Fibroblast of peridontal ligament (primary cell): ENCODE measurements around the gene PSMA7.
A peak's percentile ranks its signal among the peaks of the same experiment; 100 is the strongest.
"Not testable (repeated sequence)": the region's sequence is repeated elsewhere in the genome, so short reads cannot be mapped to it uniquely, and the experiment has no call there.

Experiments used
- DNase-seq: peaks from one replicate; pipeline ENCODE4 v3.0.0-alpha.2; 2010; ENCODE audit errors: extremely low read depth

PSMA7 gene

DNA sequence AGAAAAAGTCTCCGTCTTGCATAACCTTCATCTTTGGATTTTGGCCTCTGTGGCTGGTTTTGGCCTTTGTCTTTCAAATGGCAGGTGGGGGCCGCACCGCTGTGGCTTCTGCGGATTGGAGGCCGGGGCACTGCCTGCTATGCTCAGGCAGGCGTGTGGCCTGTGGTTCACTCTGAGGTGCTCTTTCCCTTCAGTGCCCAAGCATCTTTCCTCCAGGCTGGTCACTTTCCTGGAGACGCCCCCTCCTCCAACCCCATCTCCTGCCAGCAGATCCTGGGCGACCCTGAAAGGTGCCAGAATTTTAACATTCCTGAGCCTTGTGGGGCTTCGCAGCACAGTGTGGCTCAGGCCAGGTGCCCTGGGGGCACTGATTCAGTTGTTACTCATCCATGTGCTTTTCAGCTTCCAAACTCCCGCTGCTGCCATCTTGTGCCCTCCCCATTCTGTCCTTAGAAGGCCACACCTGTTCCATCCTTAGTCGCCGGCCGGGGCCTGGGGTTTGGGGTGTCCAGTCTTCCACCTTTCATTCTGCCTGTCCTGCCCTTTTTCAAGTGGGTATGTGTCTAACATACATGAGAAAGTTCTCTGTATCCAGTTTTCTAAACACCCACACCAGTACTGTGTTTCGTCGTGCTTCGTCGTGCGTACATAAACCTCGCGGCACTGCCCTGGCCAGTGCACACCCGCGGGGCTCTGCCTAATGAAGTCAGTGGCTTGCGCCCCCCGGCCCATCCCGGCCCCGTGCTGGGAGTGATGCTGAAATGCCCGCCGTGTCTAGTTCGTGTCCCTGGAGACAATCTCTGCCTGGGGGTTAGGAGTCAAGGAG is 12.4 kb upstream of the PSMA7 start:
- no peak for DNase-seq

DNA sequence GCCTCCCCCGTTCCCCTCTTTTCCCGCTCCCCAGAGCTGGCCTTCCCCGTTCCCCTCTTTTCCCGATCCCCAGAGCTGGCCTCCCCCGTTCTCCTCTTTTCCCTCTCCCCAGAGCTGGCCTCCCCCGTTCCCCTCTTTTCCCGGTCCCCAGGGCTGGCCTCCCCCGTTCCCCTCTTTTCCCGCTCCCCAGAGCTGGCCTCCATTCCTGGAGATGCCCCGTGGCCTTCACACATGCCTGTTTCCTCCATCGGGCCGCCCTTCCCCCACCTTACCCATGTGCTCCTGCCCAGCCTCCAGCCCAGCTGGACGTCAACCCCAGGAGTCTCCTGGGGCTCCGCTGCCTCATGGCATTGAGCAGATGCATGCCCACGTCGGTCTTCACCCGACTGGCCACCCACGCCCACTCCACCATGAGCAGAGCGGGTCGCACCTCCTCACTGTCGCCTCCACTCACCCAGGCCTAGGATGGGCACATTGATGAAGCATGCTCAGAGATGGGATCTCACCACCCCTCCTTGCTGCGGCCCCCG is 8.7 kb upstream of the PSMA7 start:
- no peak for DNase-seq

DNA sequence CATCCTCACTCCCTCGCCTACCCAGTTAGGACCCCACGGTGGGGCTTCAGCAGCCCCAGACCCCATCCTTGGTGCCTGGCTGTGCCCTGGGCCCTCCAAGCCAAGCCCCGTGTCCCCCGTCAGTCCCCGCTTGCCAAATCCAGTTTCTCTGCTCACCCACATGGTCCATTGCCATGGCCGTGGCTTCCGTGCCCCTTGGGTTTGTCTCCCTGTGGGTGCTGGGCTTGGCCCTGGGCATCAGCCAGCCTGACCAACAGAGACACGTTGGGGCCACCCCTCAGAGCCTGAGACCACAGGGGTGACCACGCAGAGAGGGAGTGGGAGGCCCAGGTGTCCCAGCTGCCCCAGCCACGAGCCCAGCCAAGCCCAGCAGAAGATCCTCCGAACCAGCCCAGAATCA is 8.0 kb upstream of the PSMA7 start:
- no peak for DNase-seq

DNA sequence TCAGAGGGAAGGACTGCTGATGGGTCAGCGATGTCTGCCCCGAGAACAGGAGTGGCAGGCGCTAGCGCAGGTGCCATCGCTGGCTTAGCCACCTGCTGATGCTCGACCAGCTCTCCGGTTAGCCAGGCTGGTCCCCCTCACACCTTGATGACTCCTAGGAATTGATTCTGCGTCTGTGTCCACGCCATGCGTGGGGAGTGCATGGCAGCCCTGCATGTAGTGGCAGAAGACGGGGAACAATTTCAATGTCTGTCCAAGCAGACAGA is 7.0 kb upstream of the PSMA7 start:
- DNase-seq, result no peak

DNA sequence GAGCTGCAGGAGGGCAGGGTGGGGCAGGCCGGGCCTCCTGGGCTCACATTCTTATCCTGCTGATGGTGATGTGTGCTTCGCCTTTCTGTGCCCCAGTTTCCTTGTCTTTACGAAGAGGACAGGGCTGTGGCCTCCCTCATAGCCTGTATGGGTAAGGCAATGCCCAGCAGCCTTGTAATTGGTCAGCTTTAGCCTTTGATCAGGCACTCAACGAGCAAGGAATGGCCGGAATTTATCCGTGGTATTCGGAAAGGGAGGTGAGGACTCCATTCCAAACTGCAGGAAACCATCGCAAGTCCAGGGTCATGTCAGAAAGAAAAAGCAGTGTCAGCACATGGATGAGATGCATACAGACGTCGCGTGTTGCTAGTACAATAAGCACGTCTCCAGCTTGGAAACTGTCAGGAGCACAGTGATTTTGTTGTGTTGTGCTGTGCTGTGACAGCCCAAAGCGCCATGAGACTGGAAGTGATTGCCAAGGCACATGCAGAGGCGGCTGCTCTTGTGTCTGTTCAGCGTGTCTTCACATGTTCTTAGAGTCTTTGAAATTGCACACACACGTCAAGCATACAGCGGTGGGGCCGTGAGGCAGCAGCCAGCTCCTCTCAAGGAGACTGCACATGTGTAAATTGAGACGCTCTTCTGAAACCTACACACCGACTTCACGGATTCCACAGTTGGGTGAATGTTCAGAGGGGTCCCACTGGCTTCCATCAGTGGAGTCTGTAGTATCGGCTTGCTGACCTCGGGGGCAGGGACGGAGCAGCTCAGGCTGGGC is 6.5 kb upstream of the PSMA7 start:
- no peak for DNase-seq

DNA sequence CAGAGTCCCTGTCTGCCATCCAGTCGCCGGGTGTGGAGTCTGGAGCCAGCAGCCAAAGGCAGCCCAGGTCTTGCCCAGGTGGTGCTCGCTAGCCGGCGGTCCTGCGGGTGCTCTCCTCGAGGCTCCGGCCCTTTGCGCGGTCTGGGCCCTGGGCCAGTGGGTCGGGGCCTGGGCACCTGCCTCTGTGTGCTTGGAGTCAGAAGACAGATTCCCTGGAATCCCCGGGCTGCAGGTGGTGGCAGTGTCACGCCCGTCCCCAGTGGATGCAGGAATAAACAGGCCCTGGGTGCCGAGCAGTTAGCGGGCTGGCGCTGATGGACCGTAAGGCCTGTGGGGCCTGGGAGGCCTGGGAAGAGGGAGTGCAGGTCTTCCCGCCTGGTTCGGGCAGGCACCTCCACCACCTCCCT is 5.7 kb upstream of the PSMA7 start:
- DNase-seq, result no peak

DNA sequence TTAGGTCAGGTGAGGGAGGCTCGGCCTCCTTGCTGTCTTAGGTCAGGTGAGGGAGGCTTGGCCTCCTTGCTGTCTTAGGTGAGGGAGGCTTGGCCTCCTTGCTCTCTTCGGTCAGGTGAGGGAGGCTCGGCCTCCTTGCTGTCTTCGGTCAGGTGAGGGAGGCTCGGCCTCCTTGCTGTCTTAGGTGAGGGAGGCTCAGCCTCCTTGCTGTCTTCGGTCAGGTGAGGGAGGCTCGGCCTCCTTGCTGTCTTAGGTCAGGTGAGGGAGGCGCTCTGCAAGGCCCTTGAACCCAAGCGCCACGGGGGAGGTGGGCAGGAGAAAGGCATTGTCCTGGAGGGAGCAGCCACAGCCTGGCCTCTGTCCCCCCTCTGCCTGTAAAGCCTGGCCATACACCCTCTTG is 5.2 kb upstream of the PSMA7 start:
- DNase-seq, result not testable (repeated sequence)

DNA sequence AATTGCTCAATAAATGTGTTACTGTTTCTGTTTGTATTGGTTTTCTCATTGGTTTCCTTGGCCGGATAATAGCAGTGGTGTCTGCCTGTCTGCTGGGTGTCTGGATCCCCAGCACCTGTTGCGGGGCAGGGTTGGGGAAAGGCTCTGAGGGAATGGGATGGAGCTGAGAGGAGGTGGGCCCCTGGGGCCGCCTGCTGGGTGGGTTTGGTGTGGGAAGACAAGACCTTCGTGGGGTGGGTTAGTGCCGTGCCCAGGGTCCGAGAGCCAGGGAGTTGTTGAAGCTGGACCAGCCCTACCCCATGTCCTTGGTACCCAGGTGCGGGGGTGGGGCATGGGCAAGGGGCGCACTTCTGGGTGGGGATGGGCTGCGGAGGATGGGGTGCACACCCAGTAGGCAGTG is 4.3 kb upstream of the PSMA7 start:
- no peak for DNase-seq

DNA sequence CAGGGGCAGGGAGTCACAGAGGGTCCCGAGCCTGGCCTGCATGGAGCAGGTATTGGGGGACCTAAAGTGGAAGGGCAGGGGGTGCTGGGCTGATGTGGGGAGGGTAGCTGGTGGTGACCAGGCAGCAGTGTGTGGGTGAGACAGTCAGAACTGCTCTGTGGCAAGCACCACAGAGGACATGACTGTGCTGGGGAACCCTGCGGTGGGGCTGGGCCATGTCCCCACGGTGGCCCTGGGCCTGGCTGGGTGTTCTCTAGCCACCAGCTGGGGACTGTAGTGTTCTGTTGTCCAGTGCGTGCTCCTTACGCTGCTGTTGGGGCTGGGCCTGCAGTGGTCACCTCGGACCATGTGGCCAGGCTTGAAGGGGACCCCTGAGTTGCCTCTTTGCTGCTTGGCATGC is 3.9 kb upstream of the PSMA7 start:
- no peak for DNase-seq

DNA sequence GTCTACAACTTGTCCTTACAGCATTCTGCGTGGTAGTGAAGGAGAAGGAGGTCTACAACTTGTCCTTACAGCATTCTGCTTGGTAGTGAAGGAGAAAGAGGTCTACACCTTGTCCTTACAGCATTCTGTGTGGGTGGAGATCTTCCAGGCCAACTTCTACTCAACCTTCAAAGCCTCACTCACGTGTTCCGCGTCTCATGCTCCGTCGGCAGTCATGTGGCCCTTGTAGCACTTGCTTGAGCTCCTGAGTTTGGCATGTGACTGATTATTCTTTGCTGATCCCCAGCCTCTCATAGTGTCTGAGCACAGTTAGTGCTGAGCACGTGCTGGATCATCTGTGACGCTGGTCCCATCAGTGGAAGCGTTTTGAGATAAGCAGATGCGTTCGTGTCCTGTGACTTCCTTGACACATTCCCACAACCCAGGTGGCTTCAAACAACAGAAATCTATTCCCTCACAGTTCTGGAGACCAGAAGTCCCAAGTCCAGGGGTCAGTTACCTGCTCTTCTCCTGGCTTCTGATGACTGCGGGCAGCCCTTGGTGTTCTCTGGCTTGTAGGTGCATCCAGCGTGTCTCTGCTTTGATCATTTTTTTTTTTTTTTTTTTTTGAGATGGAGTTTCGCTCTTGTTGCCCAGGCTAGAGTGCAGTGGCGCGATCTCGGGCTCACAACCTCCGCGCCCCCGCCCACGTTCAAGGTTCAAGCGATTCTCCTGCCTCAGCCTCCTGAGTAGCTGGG is 3.0 kb upstream of the PSMA7 start:
- no peak for DNase-seq

DNA sequence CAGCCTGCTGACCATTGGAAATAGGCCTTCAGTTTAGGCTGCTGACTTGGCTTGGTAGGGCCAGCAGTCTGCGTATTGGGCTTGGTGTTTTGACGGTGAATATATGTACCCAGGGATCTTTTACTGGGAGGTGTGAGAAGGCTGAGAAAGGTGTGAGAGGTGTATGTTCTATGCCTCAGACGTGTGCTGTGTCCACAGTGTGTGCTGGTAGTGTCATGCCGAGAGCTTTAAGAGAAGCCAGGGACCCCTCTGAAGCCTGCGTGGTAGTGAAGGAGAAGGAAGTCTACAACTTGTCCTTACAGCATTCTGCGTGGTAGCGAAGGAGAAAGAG is 2.5 kb upstream of the PSMA7 start:
- DNase-seq, result no peak

DNA sequence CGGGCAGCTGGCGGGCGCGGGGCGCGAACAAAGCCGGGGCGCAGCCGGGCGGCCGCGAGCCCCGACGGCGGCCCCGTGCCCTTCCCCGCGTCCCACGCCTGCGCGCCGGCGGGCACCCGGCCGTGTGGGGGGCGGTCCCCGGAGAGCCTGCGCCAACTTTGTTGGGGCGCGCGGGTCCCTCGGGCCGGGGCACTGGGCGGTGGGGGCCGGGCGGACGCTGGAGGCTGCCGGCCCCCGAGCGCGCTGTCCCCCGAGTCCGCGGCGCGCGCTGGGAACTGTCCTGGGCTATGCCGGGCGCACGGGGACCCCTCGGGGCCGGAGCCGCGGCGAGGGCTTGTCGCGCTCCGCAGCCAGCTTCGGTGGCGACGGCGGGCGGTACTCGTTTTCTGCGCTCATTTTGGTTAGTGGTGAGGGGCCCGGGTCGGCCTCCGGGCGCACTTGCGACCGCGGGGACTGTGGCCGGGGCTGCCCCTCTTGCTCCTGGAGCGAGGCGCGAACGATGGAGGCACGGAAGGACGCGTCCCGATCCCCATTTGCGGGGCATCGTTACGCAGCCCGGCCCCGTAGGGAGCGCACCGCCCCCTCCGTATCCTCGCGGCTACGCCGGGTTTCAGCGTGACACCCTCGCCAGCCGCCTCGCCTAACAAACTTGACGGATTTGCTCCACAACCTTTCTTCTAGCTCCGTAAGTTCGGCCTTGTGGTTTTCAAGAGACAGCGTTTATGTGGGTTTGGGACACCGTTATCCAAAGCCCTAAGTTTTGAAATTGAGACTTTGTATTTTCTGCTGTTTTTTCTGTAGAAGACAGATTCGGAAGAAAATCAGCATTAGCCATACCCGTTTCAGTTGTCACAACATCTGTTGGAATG is 997 bp upstream of the PSMA7 start:
- DNase-seq, result peak; percentile 49

DNA sequence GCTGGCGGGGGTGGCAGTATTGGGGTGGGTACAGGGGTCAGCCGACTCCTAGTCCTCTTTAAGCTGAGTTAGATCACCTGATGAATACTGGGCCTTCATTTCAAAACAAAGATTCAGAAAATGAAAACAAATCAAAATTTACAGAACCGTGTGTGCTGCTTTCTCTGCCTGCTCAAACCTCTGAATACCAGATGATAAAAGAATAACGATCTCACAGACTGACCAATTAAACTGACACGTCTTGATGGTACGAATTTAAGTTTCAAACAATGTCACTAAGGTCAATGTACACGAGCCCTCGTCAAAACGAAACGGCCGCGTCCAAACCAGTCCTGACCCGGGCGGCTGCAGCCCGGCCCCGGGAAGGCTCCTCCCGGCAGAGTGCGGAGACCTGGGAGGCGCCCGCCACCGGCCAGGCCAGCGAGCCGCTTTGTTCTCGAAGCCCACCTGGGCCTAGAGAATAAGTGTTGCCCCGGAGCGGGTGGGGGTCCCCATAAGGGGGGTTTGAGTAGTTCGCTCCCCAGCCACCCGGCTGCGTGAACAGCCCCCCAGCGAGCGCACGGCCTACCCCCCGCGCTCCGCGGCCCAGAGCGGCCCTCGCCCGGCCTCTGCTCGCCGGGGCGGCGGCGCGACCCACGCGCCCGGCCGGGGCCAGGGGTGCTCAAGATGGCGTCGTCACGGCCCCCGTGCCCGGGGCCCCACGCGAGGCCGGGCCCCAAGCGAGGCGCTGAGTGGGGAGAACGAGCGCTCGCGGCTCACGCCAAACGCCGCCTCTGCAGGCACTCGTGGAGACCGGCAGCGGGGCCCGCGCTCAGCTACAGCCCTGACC is 728 bp downstream of the PSMA7 start:
- no peak for DNase-seq

DNA sequence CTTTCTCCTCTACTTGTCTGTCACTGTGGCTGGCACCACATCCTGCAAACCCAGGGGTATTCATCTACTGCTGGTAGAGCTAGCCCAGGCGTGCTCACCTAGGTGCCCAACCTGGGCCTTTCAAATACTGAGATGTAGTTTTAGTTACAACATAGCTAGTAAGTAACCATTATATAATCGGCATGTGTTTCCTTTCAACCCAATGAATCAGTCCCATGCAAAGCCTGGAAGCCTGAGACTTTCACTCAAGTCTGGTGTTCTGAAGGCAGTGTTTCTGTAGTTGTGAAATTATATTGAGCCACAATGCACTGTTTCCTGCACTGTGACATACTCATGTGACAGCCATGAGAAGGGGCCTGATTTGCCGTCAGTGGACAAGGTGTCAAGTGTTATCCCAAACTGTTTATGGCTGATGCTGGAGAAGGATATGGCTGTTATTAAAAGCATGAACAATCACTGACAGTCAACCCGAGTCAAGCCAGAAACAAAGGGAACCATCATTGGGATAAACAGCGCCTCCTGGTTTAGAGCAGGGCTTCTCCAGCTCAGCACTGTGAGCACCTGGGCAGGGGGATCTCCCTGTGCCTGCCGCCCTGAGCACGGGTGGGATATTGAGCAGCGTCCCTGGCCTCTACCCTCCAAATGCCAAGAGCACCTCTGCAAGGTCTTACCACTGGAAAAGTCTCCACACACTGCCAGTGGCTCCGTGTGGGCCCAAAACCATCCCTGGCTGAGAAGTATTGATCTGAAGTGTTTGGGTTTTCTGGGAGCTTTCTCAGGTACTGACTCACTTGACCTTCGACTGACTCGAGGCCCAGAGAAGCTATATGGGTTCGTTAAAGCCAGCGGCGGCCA is 1.6 kb downstream of the PSMA7 start:
- peak; percentile 59 for DNase-seq

DNA sequence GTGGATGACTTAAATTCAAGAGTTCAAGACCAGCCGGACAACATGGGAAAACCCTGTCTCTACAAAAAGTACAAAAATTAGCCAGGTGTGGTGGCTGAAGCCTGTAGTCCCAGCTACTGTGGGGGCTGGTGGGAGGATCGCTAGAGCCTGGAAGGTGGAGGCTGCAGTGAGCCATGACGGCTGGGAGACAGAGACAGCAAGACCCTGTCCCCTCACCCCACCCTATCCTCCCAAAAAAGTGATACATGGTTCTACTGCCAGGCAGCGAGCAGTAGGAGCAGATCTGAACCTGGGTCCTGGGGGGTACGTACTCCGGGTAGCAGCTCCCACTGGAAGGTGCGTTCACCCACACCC is 2.2 kb downstream of the PSMA7 start:
- DNase-seq, result no peak

DNA sequence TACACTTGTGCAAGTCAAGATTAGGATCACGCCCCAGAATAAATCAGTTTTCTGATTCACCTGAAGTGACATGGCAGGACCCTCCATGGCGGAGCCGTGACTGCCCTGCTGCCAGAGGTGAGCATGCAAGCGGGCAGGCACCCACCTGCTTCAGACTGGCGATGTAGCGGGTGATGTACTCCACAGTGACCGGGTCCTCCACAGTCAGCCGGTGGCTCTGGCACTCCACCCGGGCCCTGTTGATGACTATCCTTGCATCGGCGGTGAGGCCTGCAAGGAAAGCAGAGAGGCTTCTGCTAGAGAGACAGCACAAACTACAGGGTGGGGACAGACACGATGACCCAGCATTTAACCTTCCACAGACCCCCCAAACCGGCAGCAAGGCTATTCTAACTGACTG is 3.6 kb downstream of the PSMA7 start:
- DNase-seq, result no peak

DNA sequence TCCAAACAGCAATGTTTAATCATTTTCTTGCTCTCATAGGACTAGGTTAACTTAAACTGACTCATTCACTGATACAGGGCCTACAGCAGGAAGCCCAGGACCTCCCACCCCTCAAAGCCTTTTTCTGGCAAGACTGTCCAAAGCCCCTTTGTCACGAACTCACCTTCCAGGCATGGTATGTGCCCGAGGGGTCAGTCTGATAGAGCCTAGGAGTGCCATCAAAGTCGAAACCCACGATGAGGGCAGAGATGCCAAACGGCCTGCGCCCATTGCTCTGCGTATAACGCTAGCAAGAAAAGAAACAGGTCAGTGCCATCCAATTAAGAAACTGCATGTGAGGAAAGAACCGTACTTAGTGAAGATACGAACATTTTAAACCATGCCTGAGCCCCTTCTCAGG is 4.3 kb downstream of the PSMA7 start:
- DNase-seq, result no peak

DNA sequence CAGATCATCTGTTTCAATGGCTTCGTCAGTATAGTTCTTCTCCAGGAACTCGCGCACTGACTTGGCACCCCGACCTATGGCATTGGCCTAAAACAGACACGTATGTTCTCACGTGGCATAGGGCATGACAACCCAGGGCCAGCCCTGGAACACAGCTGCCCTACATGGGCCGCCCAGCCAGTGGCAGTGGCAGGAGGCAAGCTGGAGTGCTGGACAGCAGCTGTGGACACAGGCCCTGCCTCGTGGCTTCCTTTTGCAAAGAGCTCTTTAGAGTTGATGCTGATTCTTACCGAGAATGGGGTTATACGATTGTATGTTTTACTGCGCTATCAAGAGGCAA is 5.0 kb downstream of the PSMA7 start:
- no peak for DNase-seq

DNA sequence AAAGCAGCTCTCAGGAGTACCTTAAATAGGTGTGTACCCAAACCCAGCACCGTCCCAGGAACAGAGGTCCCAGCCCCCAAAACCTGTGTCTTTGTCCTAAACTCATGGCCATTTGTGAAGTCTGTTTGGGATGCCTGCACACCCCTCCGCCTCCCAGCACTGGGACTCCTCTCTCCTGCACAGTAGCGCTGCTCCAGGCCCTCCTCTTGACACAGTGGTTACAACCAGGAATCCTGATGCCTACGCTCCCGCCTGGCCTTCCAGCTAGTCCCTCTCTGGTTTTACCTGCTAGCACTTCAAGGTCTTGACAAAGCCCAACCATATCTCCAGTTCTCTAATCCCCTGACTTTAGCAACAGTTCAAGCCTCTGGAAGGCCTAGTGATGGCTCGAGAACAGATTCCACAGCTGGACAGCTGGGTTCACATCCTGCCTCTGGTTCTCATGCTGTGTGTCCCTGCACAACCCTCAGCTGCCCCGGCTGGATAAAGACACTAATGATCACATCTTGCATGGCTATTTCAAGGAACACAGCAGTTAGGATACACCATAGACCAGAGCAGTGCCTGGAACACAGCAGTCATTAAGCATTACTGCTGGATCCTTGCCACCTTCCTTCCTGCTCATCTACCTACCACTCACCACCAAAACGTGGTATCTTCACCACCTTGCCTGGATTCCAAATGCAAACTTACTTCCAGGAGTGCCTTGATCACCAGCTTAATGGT is 5.6 kb downstream of the PSMA7 start:
- no peak for DNase-seq

DNA sequence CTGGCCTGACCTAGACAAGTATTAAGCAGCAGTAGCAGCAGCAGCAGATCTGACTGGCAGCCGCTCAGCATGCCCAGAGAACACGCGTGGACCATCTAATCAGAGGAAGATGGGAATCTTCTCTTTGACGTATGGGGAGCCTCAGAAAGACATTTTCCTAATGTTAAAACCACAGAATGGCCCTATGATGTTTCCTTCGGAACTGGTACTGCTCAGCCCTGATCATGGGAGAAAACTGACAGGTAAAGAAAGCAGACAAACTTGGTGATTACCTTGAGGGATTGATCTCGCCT is 6.2 kb downstream of the PSMA7 start:
- DNase-seq, result no peak
